Stimulated activated naive CD8-positive, alpha-beta T cell treated with anti-CD3 and anti-CD28 coated beads, Interleukin-15, Interleukin-2, amounts not matched to agents 100 U/mL and 50 U/mL, for 24 hours (primary cell): ENCODE data around the gene TENT4A.

ENCODE experiments used
- ATAC-seq: fragments of 150-1000 bp; cut with Tn5 transposase; one replicate; pipeline ENCODE4 v1.10.0; 2021
- DNase-seq: peaks from one replicate; pipeline ENCODE4 v3.0.0; 2021

Gene TENT4A

DNA sequence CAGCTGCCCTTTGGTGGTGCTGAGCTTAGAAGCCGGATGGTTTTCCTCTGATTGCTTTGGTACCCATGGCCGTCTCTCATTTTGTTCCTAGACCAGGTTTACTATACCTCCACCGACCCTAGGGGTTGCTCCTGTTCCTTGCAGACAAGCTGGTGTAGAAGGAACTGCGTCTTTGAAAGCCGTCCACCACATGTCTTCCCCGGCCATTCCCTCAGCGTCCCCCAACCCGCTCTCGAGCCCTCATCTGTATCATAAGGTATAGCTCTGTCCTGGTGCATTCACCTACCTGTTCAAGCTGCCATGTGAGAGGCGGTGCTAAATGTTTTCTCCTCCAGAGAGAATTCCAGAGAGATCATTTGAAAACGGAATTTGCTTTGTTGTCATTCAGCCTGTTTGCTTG, 39.5 kb downstream of the TENT4A start:
- DNase-seq (no peak), ATAC-seq (no peak)

DNA sequence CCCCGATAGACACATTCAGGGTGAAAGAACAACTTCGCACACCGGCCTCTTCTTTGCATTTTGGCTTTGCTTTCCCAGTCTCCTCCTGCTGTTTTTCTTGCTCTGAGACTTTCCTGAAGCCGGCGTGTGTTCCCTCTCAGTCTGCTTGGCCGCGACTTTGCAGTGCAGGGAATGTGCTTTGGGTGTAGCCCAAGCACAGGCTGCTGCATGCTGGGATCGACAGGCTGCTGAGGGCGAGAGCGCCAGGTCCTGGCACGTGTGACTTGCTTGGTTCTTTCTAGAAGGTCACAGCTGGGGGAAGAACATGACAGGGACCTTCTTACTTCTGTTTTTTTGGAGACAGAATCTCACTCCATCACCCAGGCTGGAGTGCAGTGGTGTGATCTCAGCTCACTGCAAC, 40.6 kb downstream of the TENT4A start:
- no peak for DNase-seq

DNA sequence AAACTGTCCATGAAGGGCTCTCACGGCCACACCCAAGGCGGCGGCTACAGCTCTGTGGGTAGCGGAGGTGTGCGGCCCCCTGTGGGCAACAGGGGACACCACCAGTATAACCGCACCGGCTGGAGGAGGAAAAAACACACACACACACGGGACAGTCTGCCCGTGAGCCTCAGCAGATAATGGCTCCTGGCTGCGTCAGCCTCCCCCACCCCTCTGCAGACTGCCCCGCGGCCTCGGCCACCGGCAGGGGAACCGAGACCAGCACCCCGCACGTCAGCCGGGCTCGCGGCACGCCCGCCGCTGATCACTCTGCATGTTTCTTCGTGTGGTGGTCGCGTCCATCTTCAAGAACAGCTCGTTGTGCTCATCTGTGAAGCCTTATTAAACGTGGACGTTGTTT, 41.5 kb downstream of the TENT4A start:
- DNase-seq (no peak), ATAC-seq (no peak)

More for the DNA sequence above, 40.6 kb downstream of the TENT4A start:
- ATAC-seq: no peak

DNA sequence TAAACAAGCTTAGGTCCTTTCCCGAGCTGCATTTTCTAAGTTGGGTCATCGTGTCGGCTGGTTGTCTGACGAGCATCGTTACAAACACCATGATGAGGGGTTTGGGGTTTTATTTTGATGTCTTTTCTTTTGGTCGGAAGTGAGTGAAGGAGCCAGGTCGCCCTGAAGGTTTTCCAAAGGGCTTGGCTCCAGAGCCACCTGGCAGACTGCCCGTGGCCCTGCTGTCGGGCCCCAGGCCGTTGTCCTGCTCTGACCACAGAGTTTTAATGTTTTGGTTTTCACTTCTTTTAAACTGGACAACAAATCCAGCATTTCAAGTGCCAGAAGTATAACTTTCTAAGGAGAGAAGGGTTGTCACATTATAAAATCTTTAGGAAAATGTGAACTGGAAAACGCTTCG, 42.3 kb downstream of the TENT4A start:
- DNase-seq: no peak
- ATAC-seq: no peak

DNA sequence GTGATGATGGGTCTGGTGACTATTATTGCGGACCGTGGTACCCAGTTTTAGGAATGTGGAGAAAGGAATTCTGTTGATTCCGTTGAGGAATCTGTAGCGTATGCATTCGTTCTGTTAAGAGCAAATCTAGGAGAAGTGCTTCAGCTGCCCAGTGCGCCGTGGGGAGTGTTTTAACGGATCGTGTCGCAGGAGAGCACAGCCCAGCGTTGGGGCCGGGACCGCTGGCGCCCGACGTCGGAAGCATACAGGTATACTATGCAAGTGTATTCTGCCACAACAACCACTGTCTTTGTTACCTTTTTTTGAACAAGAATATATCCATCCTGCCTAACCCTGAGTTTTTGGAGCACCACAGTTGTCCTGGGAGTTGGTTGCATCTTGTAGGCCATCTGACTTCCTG, 42.7 kb downstream of the TENT4A start:
- ATAC-seq: no peak
- DNase-seq: no peak

DNA sequence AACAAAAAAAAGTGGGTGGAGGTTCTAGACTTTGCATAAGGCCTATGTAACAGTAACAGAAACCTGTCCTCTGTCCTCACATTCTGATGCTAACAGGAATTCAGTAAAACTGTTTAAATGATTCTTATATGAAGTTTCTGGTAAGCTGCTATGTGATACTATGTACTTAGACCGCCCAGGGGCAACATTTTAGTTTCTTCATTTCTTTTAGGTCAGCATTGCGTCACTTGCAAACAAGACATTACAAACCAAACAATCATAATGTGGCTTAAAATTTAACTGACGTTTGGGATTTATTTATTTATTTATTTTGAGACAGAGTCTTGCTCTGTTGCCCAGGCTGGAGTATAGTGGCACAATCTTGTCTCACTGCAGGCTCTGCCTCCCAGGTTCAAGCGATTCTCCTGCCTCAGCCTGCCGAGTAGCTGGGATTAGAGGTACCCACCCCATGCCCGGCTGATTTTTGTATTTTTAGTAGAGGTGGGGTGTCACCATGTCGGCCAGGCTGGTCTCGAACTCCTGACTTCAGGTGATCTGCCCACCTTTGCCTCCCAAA, 44.3 kb downstream of the TENT4A start:
- DNase-seq (no peak), ATAC-seq (no peak)

DNA sequence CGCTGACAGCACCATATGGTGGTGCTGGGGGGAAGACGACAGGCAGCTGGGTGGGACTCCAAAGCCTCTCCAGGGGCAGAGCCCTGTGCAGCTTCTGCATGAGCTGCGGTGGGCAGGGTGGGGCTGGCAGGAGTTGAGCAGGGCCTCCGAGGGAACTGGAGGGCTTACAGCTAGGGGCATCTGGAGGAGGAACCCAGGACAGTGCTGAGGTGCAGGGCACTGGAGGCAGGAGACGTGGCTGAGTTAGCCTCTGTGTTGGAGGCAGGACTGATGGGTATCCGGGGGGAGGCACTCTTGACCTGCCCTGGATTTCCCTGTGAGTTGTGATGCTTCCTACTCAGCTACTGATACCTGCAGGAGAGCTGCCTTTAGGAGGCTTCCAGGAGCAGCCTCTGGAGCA, 45.0 kb downstream of the TENT4A start:
- no peak for ATAC-seq

DNA sequence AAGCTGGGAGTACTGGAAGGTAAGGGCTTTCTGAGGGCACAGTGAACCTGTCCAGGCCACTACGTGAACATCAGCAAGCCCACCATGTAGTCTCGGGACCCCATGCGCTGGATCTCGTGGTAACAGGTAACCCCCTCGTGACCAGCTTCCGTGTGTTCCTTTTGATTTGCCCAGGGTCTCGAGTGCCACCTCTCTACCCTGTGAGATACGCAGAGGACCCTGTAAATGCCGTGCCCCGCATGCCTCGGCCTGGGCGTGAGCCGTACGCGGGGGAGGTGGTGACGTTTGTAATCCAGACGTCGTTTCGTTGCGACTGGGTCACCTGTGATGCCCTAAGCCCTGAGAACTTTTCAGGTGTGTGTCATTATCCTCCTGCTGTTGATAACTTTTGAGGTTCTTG, 45.5 kb downstream of the TENT4A start:
- no peak for ATAC-seq

More for the DNA sequence above, 45.0 kb downstream of the TENT4A start:
- no peak for DNase-seq

DNA sequence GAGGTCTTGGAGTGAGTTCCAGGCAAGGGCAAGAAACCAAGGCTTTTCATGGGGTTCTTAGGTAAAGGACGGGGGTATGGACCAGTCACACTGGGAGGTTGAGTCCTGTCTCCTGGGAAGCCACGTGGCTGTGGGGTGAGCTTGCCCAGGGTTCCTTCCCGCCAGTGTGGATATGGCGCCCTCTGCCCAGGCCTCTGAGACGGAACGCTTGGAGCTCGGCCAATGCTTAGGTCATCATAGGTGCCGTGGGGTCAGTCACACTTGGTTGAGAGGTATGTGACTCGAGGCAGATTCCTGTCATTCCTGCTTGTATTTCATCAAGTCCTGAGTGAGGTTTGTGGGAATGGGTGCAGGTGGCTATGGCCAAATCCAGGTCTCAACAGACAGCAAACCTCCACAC, 46.2 kb downstream of the TENT4A start:
- ATAC-seq (no peak), DNase-seq (no peak)

More for the DNA sequence above, 45.5 kb downstream of the TENT4A start:
- DNase-seq: no peak

DNA sequence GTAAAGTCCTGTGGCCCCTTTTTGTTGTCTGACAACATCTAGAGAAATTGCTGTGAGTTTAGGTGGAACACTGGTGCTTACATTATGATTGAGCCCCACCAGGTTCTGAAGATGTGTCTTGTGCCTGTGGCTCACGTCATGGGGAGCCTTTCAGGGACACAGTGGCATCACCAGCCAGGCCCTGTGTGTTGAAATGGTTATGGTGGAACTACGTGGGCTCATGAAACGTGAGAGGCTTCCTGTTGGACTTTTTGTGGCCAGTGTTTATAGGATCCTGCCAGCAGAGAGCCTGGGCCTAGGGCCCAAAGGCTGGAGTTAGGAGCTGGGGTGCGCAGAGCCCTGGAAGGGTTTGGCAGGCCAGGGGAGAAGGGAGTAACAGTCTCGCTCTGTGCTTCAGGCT, 46.8 kb downstream of the TENT4A start:
- DNase-seq: no peak
- ATAC-seq: no peak

DNA sequence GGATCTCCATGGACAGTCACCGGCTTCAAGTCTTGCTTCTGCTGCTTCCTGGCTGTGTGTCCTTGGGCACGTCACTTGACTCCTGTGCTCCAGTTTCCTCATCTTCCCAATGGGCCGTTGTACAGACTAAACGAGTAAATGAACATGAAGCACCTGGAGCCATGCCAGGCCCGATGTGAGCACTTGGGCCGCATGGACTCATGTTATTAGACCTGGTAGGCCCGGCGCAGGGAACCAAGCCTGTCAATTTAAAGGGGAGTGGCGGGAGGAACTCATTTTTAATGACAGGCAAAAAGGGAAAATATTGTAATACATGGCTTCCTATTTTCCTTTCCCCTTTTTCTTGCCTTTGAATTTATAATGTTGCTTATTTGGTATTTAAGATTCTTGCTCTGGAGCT, 47.5 kb downstream of the TENT4A start:
- DNase-seq: no peak
- no peak for ATAC-seq

DNA sequence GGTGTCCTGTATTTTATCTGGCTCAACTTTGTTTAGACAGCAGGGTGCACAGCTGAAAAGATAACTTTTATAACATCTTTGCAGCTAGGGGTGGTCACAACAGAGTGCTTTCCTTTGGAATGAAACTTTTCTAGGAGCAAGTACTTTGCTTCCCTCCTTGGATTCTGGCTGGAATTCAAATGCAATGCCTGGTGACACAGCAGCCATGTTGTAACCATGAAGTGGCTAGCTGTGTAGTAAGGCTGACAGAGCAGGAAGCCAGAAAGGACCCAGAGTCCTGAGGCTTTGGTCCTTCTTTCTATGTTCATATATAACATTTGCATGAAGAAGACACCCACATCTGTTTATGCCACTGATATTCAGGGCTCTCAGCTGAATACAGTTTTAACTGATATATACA, 48.1 kb downstream of the TENT4A start:
- no peak for DNase-seq
- ATAC-seq: no peak

DNA sequence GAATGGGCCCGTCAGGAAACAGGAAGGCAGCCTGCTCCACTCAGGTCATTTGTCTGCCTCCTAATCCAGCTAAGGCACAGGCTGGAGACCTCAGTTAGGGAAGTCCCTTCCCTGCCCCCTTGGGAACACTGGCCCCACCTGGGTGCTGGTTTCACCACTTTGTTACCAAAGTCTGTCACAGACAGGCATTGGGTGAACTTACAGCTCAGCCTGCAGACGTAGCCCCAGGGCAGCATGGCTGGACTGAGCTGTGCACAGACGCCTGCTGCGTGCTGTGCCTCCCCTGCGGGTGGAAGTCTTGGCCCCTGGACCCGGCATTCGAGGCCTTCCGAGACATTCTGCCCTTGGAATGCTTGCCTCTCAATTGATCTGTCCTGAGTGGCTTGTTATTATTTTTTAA, 48.9 kb downstream of the TENT4A start:
- DNase-seq (no peak), ATAC-seq (no peak)

DNA sequence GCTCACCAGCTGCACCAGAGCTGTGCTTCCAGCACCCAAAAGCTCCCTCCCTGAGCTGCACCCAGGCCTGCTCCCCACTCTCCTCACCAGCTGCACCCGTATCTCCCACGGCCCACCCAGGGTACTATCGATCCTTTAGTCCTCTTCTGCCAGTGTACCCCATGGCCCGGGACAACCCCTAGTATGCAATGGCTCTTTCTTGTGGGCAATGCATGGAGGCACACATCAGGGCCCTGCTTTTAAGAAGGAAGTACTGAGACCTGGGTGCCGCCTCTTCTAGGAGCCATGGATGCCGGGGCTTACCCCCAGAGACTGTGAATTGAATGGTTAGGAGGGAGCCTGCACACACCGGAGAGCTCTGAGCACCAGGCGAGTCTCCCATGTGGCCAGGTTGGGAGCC, 49.5 kb downstream of the TENT4A start:
- ATAC-seq (no peak), DNase-seq (no peak)

DNA sequence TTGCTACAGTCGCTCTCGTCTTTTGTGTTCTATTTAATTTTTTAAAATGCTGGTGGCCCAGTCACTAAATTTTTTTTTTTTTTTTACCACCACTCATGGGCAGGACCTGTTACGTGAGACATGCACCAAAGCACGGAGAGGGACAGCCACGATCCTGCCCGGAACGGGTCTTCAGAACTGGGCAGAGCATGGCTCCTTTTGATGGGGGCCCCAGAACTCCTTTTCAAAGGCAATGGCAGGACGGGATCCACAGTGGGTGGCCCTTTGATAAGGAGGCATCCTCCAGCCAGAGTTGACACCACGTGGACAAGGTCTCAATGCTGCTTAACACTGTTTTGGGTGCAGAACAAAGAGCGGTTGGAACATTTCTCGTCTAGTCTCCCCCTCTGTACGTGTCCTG, 50.0 kb downstream of the TENT4A start:
- no peak for ATAC-seq
- no peak for DNase-seq

DNA sequence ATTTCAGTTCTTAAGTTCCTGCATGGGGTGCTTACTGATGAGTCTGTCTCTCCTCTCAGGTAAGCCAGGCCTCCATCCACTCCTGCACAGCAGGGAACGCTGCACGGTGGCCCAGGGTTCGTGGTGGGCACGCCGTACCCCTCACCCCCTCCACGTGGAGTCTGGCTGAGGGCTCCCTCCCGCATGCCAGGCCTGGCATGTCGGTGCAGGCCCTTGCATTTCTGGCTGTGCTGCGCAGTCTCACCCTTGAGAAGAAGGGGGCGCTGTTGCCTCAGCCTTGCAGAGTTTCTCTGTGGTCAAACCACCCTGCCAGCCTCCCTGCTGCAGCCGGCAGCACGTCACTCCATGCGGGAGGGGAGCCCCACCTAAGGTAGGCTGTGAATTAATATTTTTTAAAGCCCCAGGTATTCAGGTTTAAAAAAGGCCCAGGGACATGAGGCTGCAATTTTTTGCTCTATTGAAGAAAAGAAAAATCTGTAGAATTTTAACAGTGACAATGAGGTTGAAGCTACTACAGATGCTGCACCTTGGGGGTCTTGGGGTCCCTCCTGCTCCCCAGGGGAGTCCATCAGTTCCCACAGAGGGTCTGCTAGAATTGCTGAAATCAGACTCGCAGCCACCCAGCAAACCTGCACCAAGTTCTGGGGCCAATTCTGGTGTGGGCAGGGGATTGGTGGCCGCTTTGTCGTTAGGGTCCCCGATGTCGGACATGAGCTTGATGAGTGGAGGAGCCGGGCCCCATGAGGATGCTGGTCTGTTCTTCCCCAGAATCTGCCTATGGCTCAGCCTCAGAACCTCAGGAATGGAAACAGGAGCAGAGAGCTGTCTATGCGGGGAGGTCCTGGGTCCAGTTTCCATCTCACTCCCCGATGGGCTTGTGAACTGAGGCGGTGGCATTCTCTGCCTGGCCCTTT, 52.6 kb downstream of the TENT4A start:
- ATAC-seq (peak; percentile 65), DNase-seq (peak; percentile 83)

DNA sequence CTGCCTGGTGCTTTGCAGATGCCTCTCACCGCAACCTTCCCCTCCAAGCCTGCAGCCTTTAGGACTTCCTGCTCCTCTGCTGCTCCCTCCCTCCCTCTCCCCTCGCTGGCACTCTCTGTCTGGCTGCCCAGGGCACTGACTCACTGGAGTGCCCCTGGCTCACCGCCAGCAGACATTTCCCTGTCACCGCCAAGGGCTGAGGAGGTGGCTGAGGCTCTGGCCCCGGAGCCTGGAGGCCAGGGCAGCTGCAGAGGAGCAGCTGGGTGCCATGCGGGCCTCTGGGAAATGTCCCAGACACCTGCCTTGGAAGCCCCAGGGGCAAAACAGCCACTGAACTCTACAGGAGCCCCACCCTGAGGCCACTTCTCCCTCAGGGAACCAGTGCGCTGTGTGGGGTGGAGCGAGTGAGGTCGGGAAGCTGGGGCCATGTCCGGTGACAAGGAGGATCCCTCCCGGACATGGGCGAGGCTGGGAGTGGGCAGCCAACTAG, 53.4 kb downstream of the TENT4A start:
- peak; percentile 78 for ATAC-seq
- peak; percentile 62 for DNase-seq

DNA sequence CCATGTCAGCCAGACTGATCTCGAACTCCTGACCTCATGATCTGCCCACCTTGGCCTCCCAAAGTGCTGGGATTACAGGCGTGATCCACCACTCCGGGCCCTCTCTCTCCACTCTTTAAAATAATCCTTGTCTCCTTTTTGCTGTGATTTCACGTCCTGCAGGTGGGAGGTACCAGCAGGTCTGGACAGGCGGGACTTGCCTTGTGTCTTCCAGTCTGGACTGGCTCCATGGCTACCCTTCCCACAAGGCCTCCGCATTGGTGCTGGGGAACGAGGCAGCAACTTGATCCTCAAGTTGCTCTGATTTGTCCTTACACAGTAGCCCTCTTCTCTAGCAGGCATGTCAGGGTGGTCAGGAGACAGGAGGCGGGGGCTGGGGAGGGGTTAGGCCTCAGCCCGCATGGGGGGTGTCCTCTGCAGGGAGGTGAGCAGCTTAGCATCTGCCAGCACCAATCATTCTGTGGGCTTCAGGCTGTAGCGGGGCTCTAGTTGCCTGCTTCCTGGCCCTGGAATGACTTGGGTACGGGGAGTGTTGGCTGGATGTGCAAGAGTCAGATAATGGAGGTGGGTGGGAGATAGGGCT, 54.3 kb downstream of the TENT4A start:
- DNase-seq: no peak
- no peak for ATAC-seq

DNA sequence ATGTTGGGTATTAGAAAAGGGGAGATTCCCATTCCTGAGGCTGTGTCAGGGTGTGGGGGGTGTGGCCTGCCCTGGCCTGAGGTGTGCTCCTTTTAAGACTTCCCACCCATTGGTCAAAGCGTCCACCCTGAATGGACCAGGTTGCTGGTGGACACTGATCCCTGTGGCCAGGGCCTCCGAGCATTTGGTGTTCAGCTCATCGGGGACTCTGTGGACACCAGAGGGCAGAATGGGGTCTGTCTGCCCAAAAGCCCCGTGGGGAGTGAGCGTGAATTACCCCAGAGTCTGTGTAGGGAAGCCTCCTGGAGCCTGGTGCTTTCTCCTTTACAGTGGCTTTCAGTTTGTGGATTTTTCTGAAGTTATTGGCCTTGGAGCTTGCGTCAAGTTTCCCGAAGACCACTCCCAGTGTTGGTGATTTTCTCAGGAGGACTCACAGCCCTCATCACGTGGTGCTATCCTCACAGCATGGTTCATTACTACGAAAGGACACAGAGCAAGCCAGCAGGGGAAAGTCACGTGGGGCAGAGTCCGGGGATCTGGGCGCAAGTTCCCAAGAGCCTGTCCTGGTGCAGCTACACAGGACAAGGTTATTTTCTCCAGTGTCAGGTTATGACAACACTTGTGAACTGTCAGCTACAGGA, 55.5 kb downstream of the TENT4A start:
- ATAC-seq (no peak), DNase-seq (no peak)

DNA sequence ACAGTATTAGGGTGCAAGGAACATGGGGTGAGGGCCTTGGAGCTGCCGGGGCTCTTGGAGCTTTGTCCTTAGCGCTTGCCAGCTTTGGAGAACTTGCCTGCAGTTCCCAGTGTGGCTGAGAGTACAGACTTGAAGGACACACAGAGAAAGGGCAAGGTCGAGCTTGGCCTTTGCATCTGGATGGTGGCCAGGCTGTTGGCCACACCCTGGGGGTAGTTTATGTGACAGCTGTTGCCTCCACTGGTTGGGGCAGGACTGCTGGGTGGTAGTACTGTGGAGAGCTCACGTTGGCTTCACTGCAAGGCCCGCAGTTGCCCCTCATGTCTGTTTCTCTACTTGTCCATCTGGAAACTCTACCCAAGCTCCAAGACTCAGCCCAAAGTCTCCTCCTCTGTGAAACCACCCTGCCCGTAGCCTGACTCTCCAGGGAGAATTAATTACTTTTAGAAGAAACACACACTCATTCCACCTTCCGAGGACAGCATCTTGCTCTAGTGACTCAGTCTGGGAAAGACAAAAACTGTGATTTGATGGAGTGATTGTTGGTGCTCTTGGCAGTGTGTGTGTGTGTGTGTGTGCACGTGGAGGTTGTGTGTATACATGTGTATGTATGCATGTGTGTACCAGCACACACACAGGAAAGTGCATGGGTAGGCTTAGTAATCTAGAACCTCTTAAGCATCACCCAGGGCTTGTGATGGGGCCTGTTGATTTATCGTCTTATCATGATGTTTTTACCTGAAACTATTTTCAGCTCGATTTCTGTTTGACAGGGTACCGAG, 57.8 kb downstream of the TENT4A start:
- DNase-seq (no peak), ATAC-seq (no peak)

DNA sequence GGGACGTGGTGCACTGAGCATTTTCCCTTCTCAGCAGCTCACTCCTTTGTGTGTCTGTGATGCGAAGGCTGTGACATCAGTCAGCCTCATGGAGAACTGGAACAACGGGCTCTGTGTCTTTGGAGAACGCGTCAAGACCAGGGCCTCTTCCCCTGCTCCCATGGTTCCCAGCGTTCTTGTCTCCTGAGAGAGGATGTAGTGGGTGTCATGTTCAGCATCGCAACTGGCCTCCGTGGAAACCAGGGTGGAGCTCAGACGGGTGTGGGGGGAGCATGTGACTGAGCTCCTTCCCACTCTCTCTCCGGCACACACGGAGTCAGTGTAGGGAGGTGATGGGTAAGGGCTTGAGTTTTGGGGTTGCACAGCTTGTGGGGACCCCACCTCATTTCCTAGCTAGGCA, 59.7 kb downstream of the TENT4A start:
- no peak for ATAC-seq
- DNase-seq: no peak
